K562 (cell line): ENCODE measurements around the gene SLC25A10. TPM values are rescaled to one million over a fixed set of nuclear protein-coding genes. Genes with fewer than 3 reads are reported as not detected.
A peak's percentile ranks its signal among the peaks of the same experiment; 100 is the strongest.

Experiments used
- ATAC-seq: fragments of 200-7000 bp; cut with Tn5 transposase; 3 replicates; pipeline ENCODE4 v1.9.1; 2020; ENCODE audit warnings: moderate library complexity
- BruUV-seq: library from RNA; stranded (reverse); fragments of 400-500 nt; replicated peaks from 2 replicates; lab custom pipeline; 2021; lab: Mats Ljungman, UMichigan
- CTCF ChIA-PET: fragments of 300-600 bp; formaldehyde crosslinking; extraction: SDS; loops from one replicate; lab custom pipeline; 2021; ENCODE audit warnings: low intra/inter-chr PET ratio; lab: Yijun Ruan, JAX
- POLR2A ChIA-PET: fragments of 300-600, 350-650 bp; sonication (Branson Sonifier 250); formaldehyde crosslinking; extraction: SDS; loops from one replicate; lab custom pipeline; 2021; ENCODE audit warnings: antibody characterized with exemption, inconsistent platforms; lab: Yijun Ruan, JAX
- DNase-seq, 4 experiments: peaks; one replicate each; pipeline versions ENCODE4 v3.0.0 to v3.0.0-alpha.2; 2011 to 2018; ENCODE audit warnings: low spot score in 3 of 4, mixed read lengths in 3 of 4; ENCODE audit errors: extremely low read depth in 1 of 4
- FAIRE-seq: peaks from 2 replicates; lab custom pipeline; 2011; peaks lifted over from hg19 to GRCh38; lab: Jason Lieb, UNC
- H2AFZ ChIP-seq: 2 replicates; pipeline ENCODE4 v1.6.0; 2011; ENCODE audit warnings: low read depth, low read length, control low read depth, inconsistent platforms
- H3K27ac ChIP-seq: fragments of 200-600 bp; 3 replicates; pipeline ENCODE4 v1.8.0; 2011; ENCODE audit warnings: low read depth, mild to moderate bottlenecking, control low read depth, inconsistent platforms, low read length, moderate library complexity, mixed read lengths; ENCODE audit errors: extremely low read depth
- H3K27me3 ChIP-seq, 2 experiments: fragments of 300-600 bp in 1 of 2; 2 replicates in 1 of 2; 3 replicates in 1 of 2; pipeline versions ENCODE4 v1.6.0 to v1.8.0; 2011; ENCODE audit warnings: inconsistent platforms in 2 of 2, low read length in 2 of 2, mild to moderate bottlenecking in 1 of 2, mixed read lengths in 1 of 2, moderate library complexity in 1 of 2; ENCODE audit not compliant: control insufficient read depth in 2 of 2, insufficient read depth in 2 of 2
- H3K36me3 ChIP-seq: fragments of 300-600 bp; 3 replicates; pipeline ENCODE4 v1.8.0; 2011; ENCODE audit warnings: mild to moderate bottlenecking, low read length, inconsistent platforms; ENCODE audit not compliant: control insufficient read depth, insufficient read depth
- H3K4me1 ChIP-seq, 2 experiments: fragments of 200-600 bp in 1 of 2; replicated peaks in 1 of 2; 2 replicates in 1 of 2; 3 replicates in 1 of 2; pipeline versions ENCODE4 v1.5.1 to v1.8.0; 2011; ENCODE audit warnings: inconsistent platforms in 2 of 2, low read length in 2 of 2, mild to moderate bottlenecking in 1 of 2, mixed read lengths in 1 of 2, moderate library complexity in 1 of 2; ENCODE audit not compliant: control insufficient read depth in 2 of 2, insufficient read depth in 2 of 2
- H3K4me2 ChIP-seq: 2 replicates; pipeline ENCODE4 v1.6.1; 2011; ENCODE audit warnings: low read length, control low read depth, inconsistent platforms, mixed read lengths; ENCODE audit not compliant: insufficient read depth
- H3K4me3 ChIP-seq: fragments of 200-600 bp; sonication (generic), shearing (Covaris generic); 2 replicates; pipeline ENCODE4 v1.5.1; 2016; ENCODE audit warnings: control low read depth, inconsistent platforms
- H3K79me2 ChIP-seq: fragments of 200-600 bp; 3 replicates; pipeline ENCODE4 v1.8.0; 2011; ENCODE audit warnings: low read length, inconsistent platforms; ENCODE audit not compliant: control insufficient read depth, insufficient read depth
- H3K9ac ChIP-seq, 2 experiments: 2 replicates each; pipeline versions ENCODE4 v1.6.0 to v1.6.1; 2011; ENCODE audit warnings: low read depth in 2 of 2, low read length in 2 of 2, control low read depth in 1 of 2, inconsistent platforms in 1 of 2, mild to moderate bottlenecking in 1 of 2, mixed read lengths in 1 of 2; ENCODE audit not compliant: insufficient read depth in 1 of 2
- H3K9me1 ChIP-seq: one replicate; pipeline ENCODE4 v1.6.0; 2011; ENCODE audit warnings: inconsistent platforms, mild to moderate bottlenecking, low read length, moderate library complexity; ENCODE audit not compliant: control insufficient read depth, insufficient read depth
- H3K9me3 ChIP-seq: replicated peaks from 2 replicates; pipeline ENCODE4 v1.5.1; 2011; ENCODE audit warnings: low read depth, low read length, inconsistent platforms; ENCODE audit not compliant: control insufficient read depth, insufficient read depth
- H4K20me1 ChIP-seq: replicated peaks from 2 replicates; pipeline ENCODE4 v1.6.1; 2011; ENCODE audit warnings: low read length, inconsistent platforms, mixed read lengths; ENCODE audit not compliant: control insufficient read depth, insufficient read depth
- FOXM1 ChIP-seq, 2 experiments: fragments of 450-650 bp in 1 of 2; sonication (generic) in 1 of 2; formaldehyde crosslinking in 1 of 2; IDR thresholded peaks; 2 replicates each; pipeline versions ENCODE4 v1.6.1 to v1.9.0; 2017 to 2022; ENCODE audit warnings: low read depth in 2 of 2, mild to moderate bottlenecking in 2 of 2, missing genetic modification reagents in 1 of 2, moderate library complexity in 1 of 2
- HDGF ChIP-seq: fragments of 450-650 bp; IDR thresholded peaks from 2 replicates; pipeline ENCODE4 v1.6.1; 2016
- MECOM ChIP-seq: fragments of 250-450 bp; sonication (Bioruptor Pico); IDR thresholded peaks from 2 replicates; pipeline ENCODE4 v1.8.0; 2022; ENCODE audit warnings: inconsistent platforms
- NBN ChIP-seq: fragments of 450-650 bp; IDR thresholded peaks from 2 replicates; pipeline ENCODE4 v1.6.1; 2016; ENCODE audit warnings: low read depth, mild to moderate bottlenecking
- POLR2G ChIP-seq: fragments of 200-400 bp; formaldehyde crosslinking; IDR thresholded peaks from 2 replicates; pipeline ENCODE4 v1.6.1; 2017; ENCODE audit warnings: low read depth, mild to moderate bottlenecking, antibody characterized with exemption, low read length, moderate library complexity
- ZNF436 ChIP-seq: fragments of 250-450, 450-650 bp; sonication (Bioruptor Pico); formaldehyde crosslinking; IDR thresholded peaks from 2 replicates; pipeline ENCODE4 v1.7.0; 2020; ENCODE audit warnings: mild to moderate bottlenecking
- ZNF695 ChIP-seq: fragments of 450-650 bp; formaldehyde crosslinking; IDR thresholded peaks from 2 replicates; pipeline ENCODE4 v1.4.0; 2020; ENCODE audit warnings: mild to moderate bottlenecking, moderate library complexity
- WGBS: fragments of 100-300 bp; shearing (Covaris generic); methylation state at CpG from one replicate; pipeline ENCODE4 v1.1.6; 2016; ENCODE audit warnings: low coverage, mixed read lengths; ENCODE audit not compliant: insufficient coverage; ENCODE audit errors: missing lambda C conversion rate; 5-methylcytosine and 5-hydroxymethylcytosine counted together
- in situ Hi-C: fragments of 300-500 bp; cut with MboI; formaldehyde crosslinking; loops from 4 replicates; pipeline ENCODE4 v1.15.0; 2018; ENCODE audit warnings: inconsistent platforms, mixed read lengths
- intact Hi-C: fragments of 100-400 bp; cut with micrococcal nuclease; formaldehyde crosslinking; loops from 2 replicates; pipeline ENCODE4 v1.14.2; 2022
- polyA plus RNA-seq, 8 experiments: library from polyadenylated mRNA; depleted of rRNA in 4 of 8; stranded (reverse) in 5 of 8; unstranded in 3 of 8; fragments of >200 nt; fragmentation: Nextera tagmentation in 2 of 8; fragmentation: Illumina TruSeq in 1 of 8; extraction: Ambion mirVana in 2 of 8; extraction: Trizol in 1 of 8; gene quantifications; 2 replicates each; pipeline versions ENCODE4 v1.2.1 to v1.2.3, GENCODE V29; 2011 to 2014; ENCODE audit warnings: inconsistent platforms in 1 of 8, missing spikeins in 1 of 8
- total RNA-seq, 7 experiments: library from RNA; depleted of rRNA in 6 of 7; stranded (reverse); fragments of >200 nt in 6 of 7; fragmentation: Illumina TruSeq in 2 of 7; extraction: Trizol in 2 of 7; gene quantifications; 2 replicates each; pipeline versions ENCODE4 v1.2.1 to v1.2.3, GENCODE V29; 2011 to 2021; ENCODE audit warnings: low replicate concordance in 1 of 7
- TF ChIP-seq, protein P1 (sequence below): fragments of 450-650 bp; formaldehyde crosslinking; IDR thresholded peaks from 2 replicates; pipeline ENCODE4 v1.4.0; 2020; ENCODE audit warnings: mild to moderate bottlenecking, mixed read lengths
- TF ChIP-seq, protein P2 (sequence below): sonication (generic); formaldehyde crosslinking; IDR thresholded peaks from 2 replicates; pipeline ENCODE4 v1.8.0; 2023; ENCODE audit warnings: mild to moderate bottlenecking, missing genetic modification reagents

SLC25A10 gene
- total and polyA plus RNA-seq, 9 of the 15 experiments (the other 6 are each of a cell fraction or from before 2014, with no cell fraction given), result 0.10 to 85.6 (median 34.3) TPM

DNA sequence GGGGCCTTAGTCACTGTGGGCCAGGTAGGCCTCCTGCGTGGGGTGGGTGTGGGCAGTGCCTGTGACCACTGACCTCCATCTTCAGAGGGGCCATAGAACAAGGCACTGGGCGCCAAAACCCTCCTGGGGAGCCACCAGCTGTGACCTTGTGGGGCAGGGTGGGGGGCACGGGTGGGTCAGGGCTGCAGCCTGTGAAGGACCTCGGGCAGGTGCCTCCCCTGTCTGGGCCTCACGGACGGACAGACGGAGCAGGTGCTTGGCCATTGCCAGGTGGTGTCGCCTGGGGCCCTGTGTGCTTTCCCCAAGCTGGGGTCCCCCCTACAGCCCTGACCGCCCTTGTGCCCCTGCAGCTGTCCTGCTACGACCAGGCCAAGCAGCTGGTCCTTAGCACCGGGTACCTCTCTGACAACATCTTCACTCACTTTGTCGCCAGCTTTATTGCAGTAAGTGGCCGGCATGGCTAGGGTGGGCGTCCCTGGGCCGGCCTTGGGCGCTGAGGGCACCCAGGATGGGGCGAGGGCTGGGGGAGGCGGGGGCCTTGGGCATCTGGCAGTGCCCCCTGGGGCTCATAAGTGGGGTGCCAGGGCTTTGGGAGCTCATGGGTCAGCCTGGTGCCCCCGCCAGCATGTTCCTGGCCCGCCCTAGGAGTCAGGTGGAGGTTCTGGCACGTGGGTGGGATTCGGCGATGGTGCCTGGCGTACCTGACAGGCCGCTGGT lies 5.1 kb downstream of the SLC25A10 start:
- Histone ChIP-seq H3K9me3 (no peaks in the 10 kb centered on the region), H3K9me1 (no peaks in the 10 kb centered on the region), H3K4me2 (no peak overlapping the region), H3K9ac (no peak overlapping the region; a peak in 1 of 4 replicates), H3K36me3 (peaks cover 64% of the 10 kb centered on the region; the same call in 1 of the 3 replicates), H3K4me1 (peaks cover 14 to 81% of the 10 kb centered on the region in 2 experiments; a peak in 4 of 5 replicates), H3K27ac (no peak overlapping the region), H2AFZ (no peak overlapping the region), H4K20me1 (peaks cover 12% of the 10 kb centered on the region), H3K27me3 (no peaks in the 10 kb centered on the region), H3K79me2 (peaks cover 34% of the 10 kb centered on the region), H3K4me3 (no peak overlapping the region)
- FAIRE-seq, result no peak
- no TSS peak for BruUV-seq
- TF ChIP-seq POLR2G, result peak; percentile 44; the same call in 1 of the 2 replicates
- TF ChIP-seq MECOM (CRISPR knock-in tag), result no peak
- ChIA-PET POLR2A (interaction anchor here (0.7 kb wide), 1 partner anchor 12 kb away, joined by 3 read pairs; no protein-coding TSS in a partner anchor), CTCF (no interaction called here)
- in situ Hi-C loops, result no loop called here
- intact Hi-C loops, result no loop called here
- DNase-seq, result no peak
- 96% methylated on average over 22 of the region's 25 CpGs for WGBS
- ATAC-seq, result no peak

DNA sequence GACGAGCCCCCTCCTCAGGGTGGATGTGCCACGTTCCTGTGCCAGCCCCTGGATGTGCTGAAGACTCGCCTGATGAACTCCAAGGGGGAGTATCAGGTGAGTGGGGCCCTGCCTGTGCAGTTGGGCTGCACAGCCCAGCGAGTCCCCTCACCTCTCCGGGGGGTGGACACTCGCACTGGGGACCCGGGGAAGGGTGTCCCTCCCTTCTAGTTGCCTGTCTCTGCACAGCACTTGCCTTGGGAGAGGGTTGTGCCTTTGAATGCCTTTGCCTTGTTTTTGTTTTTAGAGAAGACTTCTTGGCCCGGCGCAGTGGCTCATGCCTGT lies 5.6 kb downstream of the SLC25A10 start:
- no peak overlapping the region for H2AFZ ChIP-seq
- BruUV-seq, result no TSS peak
- POLR2A ChIA-PET, result interaction anchor here (0.7 kb wide), 1 partner anchor 12 kb away, joined by 3 read pairs; no protein-coding TSS in a partner anchor
- TF ChIP-seq, protein P1, sequence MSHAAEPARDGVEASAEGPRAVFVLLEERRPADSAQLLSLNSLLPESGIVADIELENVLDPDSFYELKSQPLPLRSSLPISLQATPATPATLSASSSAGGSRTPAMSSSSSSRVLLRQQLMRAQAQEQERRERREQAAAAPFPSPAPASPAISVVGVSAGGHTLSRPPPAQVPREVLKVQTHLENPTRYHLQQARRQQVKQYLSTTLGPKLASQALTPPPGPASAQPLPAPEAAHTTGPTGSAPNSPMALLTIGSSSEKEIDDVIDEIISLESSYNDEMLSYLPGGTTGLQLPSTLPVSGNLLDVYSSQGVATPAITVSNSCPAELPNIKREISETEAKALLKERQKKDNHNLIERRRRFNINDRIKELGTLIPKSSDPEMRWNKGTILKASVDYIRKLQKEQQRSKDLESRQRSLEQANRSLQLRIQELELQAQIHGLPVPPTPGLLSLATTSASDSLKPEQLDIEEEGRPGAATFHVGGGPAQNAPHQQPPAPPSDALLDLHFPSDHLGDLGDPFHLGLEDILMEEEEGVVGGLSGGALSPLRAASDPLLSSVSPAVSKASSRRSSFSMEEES (CRISPR knock-in tag), result no peak
- TF ChIP-seq HDGF (no peak), NBN (no peak), ZNF436 (CRISPR knock-in tag) (no peak), FOXM1 (IDR thresholded peaks at IDR 0.05; ENCODE audit: low read depth) (no peak), FOXM1 (CRISPR knock-in tag; IDR thresholded peaks at IDR 0.05; ENCODE audit: low read depth) (no peak), ZNF695 (CRISPR knock-in tag) (no peak)
- TF ChIP-seq, protein P2, sequence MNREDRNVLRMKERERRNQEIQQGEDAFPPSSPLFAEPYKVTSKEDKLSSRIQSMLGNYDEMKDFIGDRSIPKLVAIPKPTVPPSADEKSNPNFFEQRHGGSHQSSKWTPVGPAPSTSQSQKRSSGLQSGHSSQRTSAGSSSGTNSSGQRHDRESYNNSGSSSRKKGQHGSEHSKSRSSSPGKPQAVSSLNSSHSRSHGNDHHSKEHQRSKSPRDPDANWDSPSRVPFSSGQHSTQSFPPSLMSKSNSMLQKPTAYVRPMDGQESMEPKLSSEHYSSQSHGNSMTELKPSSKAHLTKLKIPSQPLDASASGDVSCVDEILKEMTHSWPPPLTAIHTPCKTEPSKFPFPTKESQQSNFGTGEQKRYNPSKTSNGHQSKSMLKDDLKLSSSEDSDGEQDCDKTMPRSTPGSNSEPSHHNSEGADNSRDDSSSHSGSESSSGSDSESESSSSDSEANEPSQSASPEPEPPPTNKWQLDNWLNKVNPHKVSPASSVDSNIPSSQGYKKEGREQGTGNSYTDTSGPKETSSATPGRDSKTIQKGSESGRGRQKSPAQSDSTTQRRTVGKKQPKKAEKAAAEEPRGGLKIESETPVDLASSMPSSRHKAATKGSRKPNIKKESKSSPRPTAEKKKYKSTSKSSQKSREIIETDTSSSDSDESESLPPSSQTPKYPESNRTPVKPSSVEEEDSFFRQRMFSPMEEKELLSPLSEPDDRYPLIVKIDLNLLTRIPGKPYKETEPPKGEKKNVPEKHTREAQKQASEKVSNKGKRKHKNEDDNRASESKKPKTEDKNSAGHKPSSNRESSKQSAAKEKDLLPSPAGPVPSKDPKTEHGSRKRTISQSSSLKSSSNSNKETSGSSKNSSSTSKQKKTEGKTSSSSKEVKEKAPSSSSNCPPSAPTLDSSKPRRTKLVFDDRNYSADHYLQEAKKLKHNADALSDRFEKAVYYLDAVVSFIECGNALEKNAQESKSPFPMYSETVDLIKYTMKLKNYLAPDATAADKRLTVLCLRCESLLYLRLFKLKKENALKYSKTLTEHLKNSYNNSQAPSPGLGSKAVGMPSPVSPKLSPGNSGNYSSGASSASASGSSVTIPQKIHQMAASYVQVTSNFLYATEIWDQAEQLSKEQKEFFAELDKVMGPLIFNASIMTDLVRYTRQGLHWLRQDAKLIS, result no peak

More for the DNA sequence above, 5.6 kb downstream of the SLC25A10 start:
- peaks cover 12% of the 10 kb centered on the region for H4K20me1 ChIP-seq
- H3K9ac ChIP-seq, result no peak overlapping the region; a peak in 1 of 4 replicates
- 97% methylated on average over 7 of the region's 9 CpGs for WGBS
- no peaks in the 10 kb centered on the region for H3K27me3 ChIP-seq
- no peak for FAIRE-seq
- no peak overlapping the region for H3K4me2 ChIP-seq
- CTCF ChIA-PET, result no interaction called here
- no peak overlapping the region for H3K4me3 ChIP-seq
- intact Hi-C loops (no loop called here), in situ Hi-C loops (no loop called here)
- no peak for ATAC-seq
- H3K36me3 ChIP-seq, result peaks cover 64% of the 10 kb centered on the region; the same call in 1 of the 3 replicates
- H3K27ac ChIP-seq, result no peak overlapping the region
- H3K4me1 ChIP-seq, result peaks cover 18 to 81% of the 10 kb centered on the region in 2 experiments
- H3K9me3 ChIP-seq, result no peaks in the 10 kb centered on the region
- no peaks in the 10 kb centered on the region for H3K9me1 ChIP-seq
- H3K79me2 ChIP-seq, result peaks cover 29% of the 10 kb centered on the region
- DNase-seq, result no peak
